HUES64 (cell line): ENCODE measurements around the gene SRPK2.

Source experiments
- H3K27ac ChIP-seq: 2 replicates; pipeline ENCODE4 v1.7.0; 2013; ENCODE audit warnings: low read depth, low read length, inconsistent platforms
- H3K27me3 ChIP-seq: 2 replicates; pipeline ENCODE4 v1.6.1; 2013; ENCODE audit warnings: mild to moderate bottlenecking, low read length; ENCODE audit not compliant: insufficient read depth
- H3K36me3 ChIP-seq: 2 replicates; pipeline ENCODE4 v1.6.1; 2013; ENCODE audit warnings: mild to moderate bottlenecking, low read length; ENCODE audit not compliant: insufficient read depth
- H3K4me1 ChIP-seq: 2 replicates; pipeline ENCODE4 v1.6.1; 2013; ENCODE audit warnings: mild to moderate bottlenecking, low read length, moderate library complexity; ENCODE audit not compliant: insufficient read depth
- H3K4me3 ChIP-seq: 2 replicates; pipeline ENCODE4 v1.5.1; 2013; ENCODE audit warnings: mild to moderate bottlenecking, low read length, moderate library complexity
- H3K9ac ChIP-seq: 2 replicates; pipeline ENCODE4 v1.6.1; 2013; ENCODE audit warnings: mild to moderate bottlenecking, low read depth, low read length
- H3K9me3 ChIP-seq: 2 replicates; pipeline ENCODE4 v1.6.1; 2013; ENCODE audit warnings: low read depth, low read length; ENCODE audit not compliant: insufficient read depth
- WGBS: fragments of 150-250, 120-280 bp; methylation state at CpG from one replicate; pipeline ENCODE4 v1.1.7; 2013; ENCODE audit warnings: missing lambda C conversion rate; 5-methylcytosine and 5-hydroxymethylcytosine counted together

The SRPK2 gene

DNA sequence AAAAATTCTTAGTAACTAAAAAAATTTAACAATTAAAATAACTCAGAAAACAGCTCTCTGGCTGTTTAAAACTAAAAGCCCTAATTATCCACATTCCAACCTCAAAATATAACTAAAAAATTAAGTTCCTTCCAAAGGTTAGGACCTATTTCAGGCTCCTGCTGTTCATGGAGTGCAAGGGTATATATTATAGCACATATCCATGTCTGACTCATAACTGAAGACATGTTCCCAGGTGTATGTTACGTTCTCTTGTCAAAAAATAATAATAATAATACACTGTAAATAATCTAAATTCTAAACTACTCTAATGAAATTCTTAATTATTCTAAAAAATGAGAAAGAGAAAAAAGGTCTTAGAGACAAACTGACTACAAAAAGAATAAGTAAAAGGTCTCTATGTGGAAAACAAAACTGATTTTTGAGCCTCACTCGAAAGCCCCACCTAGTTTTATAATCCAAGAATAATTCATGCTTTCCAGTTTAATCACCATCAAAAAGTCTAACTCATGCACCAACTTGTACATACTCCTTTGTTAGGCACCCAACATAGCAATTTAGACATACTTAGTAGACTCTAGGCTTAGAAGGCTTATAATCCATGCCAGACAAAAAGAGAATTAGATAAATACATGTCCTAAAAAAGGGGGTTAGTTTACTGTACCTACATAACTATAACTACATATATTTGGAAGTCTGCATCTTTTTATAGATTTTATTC is 203.3 kb downstream of the SRPK2 start:
- Histone ChIP-seq H3K27ac (no peak overlapping the region), H3K4me1 (no peaks in the 10 kb centered on the region), H3K27me3 (no peaks in the 10 kb centered on the region), H3K36me3 (no peaks in the 10 kb centered on the region), H3K4me3 (no peak overlapping the region), H3K9ac (no peak overlapping the region), H3K9me3 (no peaks in the 10 kb centered on the region)
- 93% methylated on average over 1 of the region's 2 CpGs for WGBS

DNA sequence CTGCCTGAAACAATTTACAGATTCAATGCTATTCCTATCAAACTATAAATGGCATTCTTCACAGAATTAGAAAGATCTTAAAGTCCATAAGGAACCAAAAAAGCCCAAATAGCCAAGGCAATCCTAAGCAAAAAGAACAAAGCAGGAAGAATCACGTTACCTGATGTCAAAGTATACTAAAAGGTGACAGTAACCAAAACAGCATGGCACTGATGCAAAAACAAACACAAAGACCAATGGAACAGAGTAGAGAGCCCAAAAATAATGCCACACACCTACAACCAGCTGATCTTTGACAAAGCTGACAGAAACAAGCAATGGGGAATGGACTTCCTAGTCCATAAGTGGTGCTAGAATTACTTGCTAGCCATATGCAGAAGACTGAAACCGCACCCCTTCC is 208.7 kb downstream of the SRPK2 start:
- H3K36me3 ChIP-seq: no peaks in the 10 kb centered on the region
- WGBS: 96% methylated on average over 2 of the region's 2 CpGs
- H3K27ac ChIP-seq: no peak overlapping the region
- H3K9ac ChIP-seq: no peak overlapping the region
- no peaks in the 10 kb centered on the region for H3K27me3 ChIP-seq
- H3K4me1 ChIP-seq: peaks cover 4% of the 10 kb centered on the region
- H3K4me3 ChIP-seq: no peak overlapping the region
- H3K9me3 ChIP-seq: 0 out of 2 replicates have a peak, but pooled peaks cover 4% of the 10 kb centered on the region

DNA sequence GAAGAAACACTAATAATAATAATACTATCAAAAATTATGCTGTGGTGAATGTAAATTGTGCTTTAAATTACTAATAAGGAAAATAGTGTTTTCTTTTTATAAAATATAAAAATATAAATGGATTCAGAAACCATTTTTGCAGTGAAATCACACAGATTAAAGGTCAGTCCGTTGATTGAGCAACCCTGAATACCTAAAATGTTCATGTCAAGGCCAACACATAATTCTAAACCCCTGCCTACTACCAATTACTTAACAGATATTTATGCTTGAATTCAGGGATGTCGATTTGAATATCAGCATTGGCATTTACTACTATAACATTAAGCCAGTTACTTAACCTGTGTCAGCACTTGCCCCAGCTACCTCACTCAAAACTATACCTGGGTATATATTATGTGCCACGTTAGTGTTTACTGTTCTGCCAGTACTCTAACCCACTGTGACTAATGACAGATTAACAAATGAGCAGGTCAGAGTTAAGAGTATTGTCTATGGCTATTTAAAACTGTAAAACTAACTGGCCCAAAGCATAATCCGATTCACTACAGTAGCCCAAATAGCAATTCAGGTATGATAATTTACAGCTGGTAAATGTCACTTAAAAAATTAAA is 209.7 kb downstream of the SRPK2 start:
- Histone ChIP-seq H3K27me3 (no peaks in the 10 kb centered on the region), H3K9me3 (0 out of 2 replicates have a peak, but pooled peaks cover 4% of the 10 kb centered on the region), H3K27ac (no peak overlapping the region), H3K36me3 (no peaks in the 10 kb centered on the region), H3K4me1 (peaks cover 4% of the 10 kb centered on the region), H3K4me3 (no peak overlapping the region), H3K9ac (no peak overlapping the region)
- WGBS: 96% methylated on average over 3 of the region's 4 CpGs

DNA sequence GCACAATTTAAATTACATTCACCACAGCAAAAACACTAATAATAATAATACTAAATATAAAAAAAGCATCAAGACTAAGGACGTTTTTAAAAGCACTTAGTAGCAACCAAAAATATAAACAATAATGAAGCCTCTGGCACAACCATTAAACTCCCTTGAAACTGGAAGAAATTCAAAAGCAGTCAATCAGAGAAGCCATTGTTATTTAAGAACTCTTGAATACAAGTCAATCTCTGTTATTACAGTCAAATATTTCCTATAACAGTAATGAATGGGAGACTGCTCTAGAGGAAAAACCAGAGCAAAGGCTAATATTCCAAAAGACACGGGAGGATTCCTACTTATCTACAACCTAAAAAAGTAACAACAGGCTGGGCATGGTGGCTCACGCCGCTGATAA is 210.5 kb downstream of the SRPK2 start:
- H3K27ac ChIP-seq: no peak overlapping the region
- 78% methylated on average over 4 of the region's 4 CpGs for WGBS
- peaks cover 4% of the 10 kb centered on the region for H3K4me1 ChIP-seq
- 0 out of 2 replicates have a peak, but pooled peaks cover 4% of the 10 kb centered on the region for H3K9me3 ChIP-seq
- no peak overlapping the region for H3K9ac ChIP-seq
- H3K4me3 ChIP-seq: no peak overlapping the region
- H3K36me3 ChIP-seq: no peaks in the 10 kb centered on the region
- H3K27me3 ChIP-seq: no peaks in the 10 kb centered on the region

DNA sequence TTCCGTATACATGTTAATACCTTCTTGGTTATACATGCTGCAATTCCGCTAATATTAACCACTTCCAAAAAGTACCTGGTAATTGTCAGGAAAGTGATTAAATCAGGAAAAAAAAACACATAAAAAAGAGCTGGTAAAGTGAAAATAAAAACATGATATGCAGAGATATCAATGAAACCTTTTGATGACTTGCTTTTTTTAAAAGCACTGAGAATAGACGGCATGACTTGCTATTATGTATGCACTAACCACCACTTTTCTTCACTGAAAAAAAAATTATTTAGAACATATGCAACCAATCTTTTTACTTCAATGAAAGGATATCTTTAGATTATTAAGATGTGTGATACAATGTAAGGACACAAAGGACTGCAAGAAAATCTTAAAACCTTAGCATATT is 211.7 kb downstream of the SRPK2 start:
- 0 out of 2 replicates have a peak, but pooled peaks cover 4% of the 10 kb centered on the region for H3K9me3 ChIP-seq
- no peak overlapping the region for H3K4me3 ChIP-seq
- peaks cover 4% of the 10 kb centered on the region for H3K4me1 ChIP-seq
- 92% methylated on average over 3 of the region's 3 CpGs for WGBS
- no peak overlapping the region for H3K9ac ChIP-seq
- no peaks in the 10 kb centered on the region for H3K27me3 ChIP-seq
- H3K36me3 ChIP-seq: no peaks in the 10 kb centered on the region
- H3K27ac ChIP-seq: no peak overlapping the region

DNA sequence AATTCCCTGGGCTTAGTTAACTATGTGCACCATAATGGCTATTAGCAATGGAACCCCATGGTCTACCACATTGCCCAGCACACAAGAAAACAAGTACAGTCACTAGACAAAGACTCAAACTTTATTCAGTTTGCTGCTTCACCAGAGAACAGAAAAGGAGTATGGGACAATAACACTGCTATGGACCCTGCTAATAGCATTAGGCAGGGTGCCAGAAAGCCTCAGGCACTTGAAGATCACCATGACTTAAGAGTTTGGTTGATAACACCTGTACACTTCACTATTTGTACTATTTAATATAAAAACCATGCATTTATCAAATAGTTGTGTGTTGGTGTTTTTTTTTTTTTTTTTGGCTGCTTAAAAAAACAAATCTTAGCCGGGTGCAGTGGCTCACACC is 215.1 kb downstream of the SRPK2 start:
- H3K36me3 ChIP-seq: peaks cover 4% of the 10 kb centered on the region
- no peak overlapping the region for H3K27ac ChIP-seq
- H3K27me3 ChIP-seq: no peaks in the 10 kb centered on the region
- no peak overlapping the region for H3K4me3 ChIP-seq
- H3K9ac ChIP-seq: no peak overlapping the region
- H3K9me3 ChIP-seq: no peaks in the 10 kb centered on the region
- 90% methylated on average over 1 of the region's 1 CpG for WGBS
- H3K4me1 ChIP-seq: peaks cover 4% of the 10 kb centered on the region

DNA sequence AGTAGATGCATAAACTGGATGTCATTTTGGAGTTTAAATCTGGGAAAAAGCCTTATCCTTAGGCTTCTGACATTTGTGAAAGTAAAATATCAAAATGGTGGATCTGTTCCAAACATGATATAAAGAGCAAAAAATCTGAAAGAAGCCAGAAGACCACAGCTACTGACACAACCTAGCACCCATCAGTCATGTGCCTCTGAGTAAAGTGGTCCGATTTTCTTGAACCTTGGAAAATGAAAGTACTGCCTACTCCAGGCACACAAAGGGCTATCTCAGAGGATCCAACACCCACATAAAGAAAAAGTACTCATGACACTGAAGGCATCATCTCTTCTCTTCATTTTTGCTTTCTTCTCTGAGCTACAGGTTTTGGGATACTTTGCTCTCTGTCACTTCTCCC is 224.0 kb downstream of the SRPK2 start:
- 94% methylated on average over 1 of the region's 1 CpG for WGBS
- H3K4me3 ChIP-seq: no peak overlapping the region
- H3K4me1 ChIP-seq: no peaks in the 10 kb centered on the region
- H3K27ac ChIP-seq: no peak overlapping the region
- no peak overlapping the region for H3K9ac ChIP-seq
- no peaks in the 10 kb centered on the region for H3K27me3 ChIP-seq
- peaks cover 49% of the 10 kb centered on the region for H3K36me3 ChIP-seq
- no peaks in the 10 kb centered on the region for H3K9me3 ChIP-seq

DNA sequence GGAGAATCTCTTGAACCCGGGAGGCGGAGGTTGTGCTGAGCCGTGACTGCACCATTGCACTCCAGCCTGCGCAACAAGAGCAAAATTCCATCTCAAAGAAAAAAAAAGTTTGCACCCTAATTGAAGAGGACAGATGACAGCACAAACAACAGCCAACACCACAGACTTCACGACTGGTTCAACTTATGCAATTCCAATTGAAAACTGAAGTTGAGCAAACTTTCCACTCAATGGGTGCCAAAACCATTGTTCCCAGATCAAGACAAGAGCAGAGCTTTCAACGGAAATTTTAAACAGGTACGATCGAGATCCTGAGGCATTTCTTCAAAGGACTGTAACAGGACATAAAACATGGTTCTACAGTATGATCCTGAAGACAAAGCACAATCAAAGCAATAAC is 225.0 kb downstream of the SRPK2 start:
- WGBS: 93% methylated on average over 8 of the region's 8 CpGs
- H3K36me3 ChIP-seq: peaks cover 47% of the 10 kb centered on the region
- H3K9me3 ChIP-seq: no peaks in the 10 kb centered on the region
- no peaks in the 10 kb centered on the region for H3K4me1 ChIP-seq
- H3K27ac ChIP-seq: no peak overlapping the region
- no peak overlapping the region for H3K4me3 ChIP-seq
- H3K27me3 ChIP-seq: no peaks in the 10 kb centered on the region
- H3K9ac ChIP-seq: no peak overlapping the region

DNA sequence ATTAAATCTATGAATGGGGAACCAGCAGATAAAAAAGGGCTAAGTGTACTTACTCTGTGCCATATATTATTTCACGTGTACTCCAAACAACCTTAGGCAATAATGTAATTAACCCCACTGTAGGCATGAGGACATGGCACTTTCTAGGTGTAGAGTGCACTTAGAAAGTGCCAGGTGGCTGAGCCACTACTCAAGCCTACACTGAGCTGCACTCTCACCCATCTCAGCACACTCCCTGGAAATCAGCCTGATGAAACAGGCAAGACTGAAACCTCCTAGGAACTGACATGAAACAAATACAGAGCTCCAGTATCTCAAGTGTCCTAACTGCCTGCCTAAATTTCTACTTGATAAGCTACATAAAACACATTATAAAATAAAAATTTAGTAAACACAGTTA is 227.4 kb downstream of the SRPK2 start:
- 100% methylated on average over 1 of the region's 1 CpG for WGBS
- Histone ChIP-seq H3K27ac (no peak overlapping the region), H3K4me3 (no peak overlapping the region), H3K9ac (no peak overlapping the region), H3K4me1 (no peaks in the 10 kb centered on the region), H3K27me3 (no peaks in the 10 kb centered on the region), H3K36me3 (peaks cover 24% of the 10 kb centered on the region), H3K9me3 (no peaks in the 10 kb centered on the region)

DNA sequence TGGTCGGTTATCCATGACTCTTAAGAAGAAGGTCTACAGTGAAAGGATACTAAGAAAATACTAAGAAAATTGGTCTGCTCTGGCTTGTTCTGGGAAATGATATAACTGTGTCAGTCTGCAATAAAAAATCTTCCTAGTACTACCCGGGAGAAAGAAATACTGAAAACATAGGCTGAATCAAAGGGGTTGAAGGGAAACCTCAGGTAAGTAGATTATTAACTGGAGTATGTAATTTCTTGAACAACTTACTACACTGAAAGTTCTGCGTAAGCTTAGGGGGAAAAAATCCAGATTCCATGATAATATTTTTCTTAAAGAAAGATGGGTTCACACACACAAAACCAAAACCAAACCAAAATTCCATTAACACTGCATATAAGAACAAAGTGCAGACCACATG is 231.4 kb downstream of the SRPK2 start:
- H3K36me3 ChIP-seq: peaks cover 14% of the 10 kb centered on the region

DNA sequence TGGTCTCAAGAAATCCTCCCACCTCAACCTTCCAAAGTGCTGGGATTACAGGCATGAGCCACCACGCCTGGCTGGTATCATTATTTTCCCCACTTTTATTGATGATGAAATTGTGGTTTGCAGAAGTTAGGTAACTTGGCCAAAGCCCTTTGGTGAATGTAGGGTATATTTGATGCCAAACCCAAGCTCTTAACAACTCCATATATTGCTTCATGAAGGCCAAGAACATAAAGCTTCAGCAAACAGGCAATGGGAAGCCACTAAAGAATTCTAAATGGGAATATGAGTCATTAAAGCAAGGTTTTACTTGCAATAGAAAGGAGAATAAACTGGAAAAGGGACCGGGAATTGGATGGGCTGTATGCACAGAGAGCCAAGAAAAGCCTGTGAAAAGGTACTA is 232.0 kb downstream of the SRPK2 start:
- H3K27ac ChIP-seq: no peak overlapping the region
- H3K4me3 ChIP-seq: no peak overlapping the region
- H3K27me3 ChIP-seq: no peaks in the 10 kb centered on the region
- H3K9ac ChIP-seq: no peak overlapping the region
- H3K4me1 ChIP-seq: no peaks in the 10 kb centered on the region
- WGBS: 95% methylated on average over 1 of the region's 2 CpGs
- H3K36me3 ChIP-seq: peaks cover 14% of the 10 kb centered on the region
- no peaks in the 10 kb centered on the region for H3K9me3 ChIP-seq

More for the DNA sequence above, 231.4 kb downstream of the SRPK2 start:
- H3K27ac ChIP-seq: no peak overlapping the region
- no peak overlapping the region for H3K9ac ChIP-seq
- H3K4me1 ChIP-seq: no peaks in the 10 kb centered on the region
- H3K9me3 ChIP-seq: no peaks in the 10 kb centered on the region
- H3K27me3 ChIP-seq: no peaks in the 10 kb centered on the region
- H3K4me3 ChIP-seq: no peak overlapping the region
- WGBS: 88% methylated on average over 2 of the region's 3 CpGs
